Measurements from ENCODE around the gene RPH3AL. TPM values are rescaled to one million over a fixed set of nuclear protein-coding genes. Genes with fewer than 3 reads are reported as not detected.

Gene RPH3AL
- polyA plus RNA-seq, 4 donors = 12.0 to 30.3 (median 25.6) TPM

DNA sequence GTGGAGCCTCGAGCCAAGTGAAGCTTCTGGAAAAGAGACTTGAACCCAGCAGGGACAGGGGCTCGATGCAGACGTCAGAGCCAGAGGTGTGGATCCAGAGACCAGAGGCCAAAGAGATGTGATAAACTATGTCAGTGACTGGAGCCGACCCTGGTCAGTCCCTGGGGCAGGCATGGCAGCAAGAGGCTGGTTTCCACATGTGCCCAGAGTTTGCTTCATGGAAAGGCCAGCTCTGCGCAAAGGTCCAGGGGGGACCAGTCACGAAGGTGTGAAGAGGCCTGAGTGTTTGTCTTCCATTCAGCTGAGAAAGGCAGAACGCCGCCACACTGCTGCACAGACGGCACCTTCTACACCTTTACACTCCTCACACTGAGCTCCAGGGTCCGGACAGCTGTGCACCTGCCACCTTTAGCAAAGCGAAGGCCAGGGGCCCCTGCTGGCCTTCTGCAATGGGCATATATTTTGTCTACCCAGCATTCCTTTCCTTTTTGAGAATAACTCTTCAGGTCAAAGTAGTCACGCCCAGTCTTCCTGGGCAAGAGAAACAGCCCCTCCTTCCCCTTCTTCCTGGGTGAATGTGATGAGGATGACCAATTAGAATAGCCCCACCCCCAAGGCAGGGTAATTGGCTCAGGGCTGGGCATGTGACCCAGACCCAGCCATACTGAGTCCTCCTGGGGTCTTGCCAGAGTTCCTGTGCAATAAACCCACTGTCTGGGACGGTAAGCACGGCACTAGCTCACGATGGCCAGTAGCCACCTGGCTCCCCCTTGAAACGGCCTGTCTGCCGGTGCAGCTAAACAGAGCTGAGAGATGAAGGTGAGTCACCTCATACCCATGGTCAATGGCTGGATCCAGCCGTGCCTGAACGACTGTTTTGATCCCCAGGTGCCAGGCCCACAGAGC, 2.3 kb upstream of the RPH3AL start:
- no peak for DNase-seq (ENCODE audit: low read depth in 4 of 4, low spot score in 2 of 4)

DNA sequence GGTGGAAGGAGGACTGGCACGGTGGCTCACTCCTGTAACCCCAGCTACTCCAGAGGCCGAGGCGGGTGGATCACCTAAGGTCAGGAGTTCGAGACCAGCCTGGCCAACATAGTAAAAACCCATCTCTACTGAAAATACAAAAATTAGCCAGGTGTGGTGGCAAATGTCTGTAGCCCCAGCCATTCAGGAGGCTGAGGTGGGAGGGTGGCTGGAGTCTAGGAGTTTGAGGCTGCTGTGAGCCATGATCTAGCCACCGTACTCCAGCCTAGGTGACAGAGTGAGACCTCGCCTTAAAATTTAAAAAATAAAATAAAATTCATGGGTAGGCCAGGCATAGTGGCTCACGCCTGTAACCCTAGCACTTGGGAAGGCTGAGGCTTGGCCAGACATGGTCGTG, 1.2 kb upstream of the RPH3AL start:
- no peak for DNase-seq (ENCODE audit: low read depth in 4 of 4, low spot score in 2 of 4)

DNA sequence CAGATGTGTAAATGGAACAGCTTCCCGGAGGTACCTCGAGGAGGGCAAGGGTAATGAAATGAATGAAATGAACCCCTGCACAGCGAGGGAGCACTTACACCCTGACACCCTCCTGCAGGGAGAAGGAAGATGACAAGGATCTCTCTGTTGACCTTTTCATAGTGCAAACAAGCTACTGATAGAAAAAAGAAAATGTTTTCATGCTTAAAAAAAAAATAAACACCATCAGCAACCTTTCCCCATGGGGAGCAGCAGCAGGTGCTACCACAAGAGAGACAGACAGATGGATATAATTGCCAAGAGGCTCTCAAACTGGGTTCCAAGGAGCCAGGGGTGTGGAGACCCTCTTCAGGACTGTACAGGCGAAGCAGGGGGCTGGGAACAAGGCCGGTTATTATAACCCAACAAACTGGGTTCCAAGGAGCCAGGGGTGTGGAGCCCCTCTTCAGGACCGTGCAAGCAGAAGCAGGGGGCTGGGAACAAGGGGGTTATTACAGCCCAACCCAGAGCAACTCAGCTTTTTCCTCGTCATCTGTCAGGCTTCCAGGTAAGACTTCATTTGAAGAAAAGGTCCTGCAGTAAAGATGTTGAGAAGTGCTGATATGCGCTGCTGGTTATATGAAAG, 718 bp upstream of the RPH3AL start:
- DNase-seq (ENCODE audit: low read depth in 4 of 4, low spot score in 2 of 4) = no peak

DNA sequence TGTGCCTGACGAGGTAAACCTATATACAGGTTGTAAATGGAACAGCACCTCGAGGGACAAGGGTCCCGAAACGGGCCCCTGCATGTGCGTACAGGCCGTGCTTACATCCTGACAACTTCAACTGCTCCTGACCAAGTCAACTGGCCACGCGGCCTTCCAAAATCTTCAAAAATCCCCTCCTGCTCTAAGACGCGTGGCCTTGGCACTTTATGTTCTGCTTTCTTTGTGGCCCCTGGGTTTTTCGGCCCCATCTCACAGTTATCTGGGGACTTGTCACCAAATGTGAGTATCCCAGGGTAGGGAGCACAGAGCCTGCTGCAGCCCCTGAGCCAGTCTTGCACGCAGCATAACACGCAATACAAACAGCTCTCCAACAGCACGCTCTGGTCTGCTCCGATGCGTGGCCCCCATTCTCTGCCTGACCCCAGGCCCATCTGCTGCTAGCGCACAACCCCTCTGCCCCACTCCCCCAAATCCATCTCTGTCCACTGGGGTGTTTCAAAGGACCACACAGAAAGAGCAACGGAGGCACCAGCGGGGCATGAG, 659 bp downstream of the RPH3AL start:
- DNase-seq (ENCODE audit: low read depth in 4 of 4, low spot score in 2 of 4) = no peak

DNA sequence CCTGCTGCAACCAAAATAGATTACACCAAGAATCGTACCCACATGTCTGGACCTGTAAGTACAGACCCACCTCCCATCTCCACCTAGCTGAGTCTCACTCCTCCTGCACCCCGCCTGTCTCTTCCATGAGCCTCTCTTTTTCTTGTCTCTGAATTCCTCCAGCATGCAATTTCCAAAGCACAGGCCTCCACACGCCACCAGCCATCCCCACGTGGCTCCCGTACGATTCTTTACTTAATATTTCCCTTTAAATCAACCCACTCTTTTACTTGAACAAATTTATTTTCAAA, 1.2 kb downstream of the RPH3AL start:
- DNase-seq (ENCODE audit: low read depth in 4 of 4, low spot score in 2 of 4) = no peak

DNA sequence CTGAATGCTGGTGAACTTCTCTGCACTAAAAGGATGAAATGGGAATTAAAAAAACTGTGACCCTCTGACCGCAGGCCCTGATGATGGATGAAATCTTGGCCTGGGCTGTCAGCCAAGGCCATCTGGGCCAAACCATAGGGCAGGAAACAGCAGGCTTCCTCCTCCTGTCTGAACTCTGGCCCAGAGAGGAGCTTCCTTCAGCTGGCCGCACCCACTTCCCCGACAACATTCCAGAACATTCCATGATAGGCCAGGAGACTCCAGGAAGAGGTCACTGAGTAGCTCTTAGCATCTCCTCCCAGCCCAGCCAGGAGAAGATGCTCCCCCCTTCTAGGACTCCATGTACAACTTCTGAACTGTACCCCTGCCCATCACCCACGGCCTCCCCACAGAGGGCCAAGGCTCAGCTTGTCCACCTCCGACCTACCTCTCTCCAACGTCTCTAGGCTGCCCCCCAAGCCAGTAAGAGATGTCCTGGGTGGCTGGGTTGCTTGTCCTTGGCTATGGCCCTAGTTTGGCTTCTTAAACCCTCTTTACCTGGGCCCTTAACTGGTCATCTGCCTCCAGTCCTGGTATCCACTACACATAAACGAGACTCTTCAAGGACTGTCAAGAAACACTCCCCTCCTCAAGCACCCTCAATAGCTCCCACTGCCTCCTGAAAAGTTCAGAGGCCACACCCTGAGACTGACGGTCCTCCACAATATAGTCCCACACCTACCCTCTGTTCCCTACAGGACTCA, 1.7 kb downstream of the RPH3AL start:
- DNase-seq (ENCODE audit: low read depth in 4 of 4, low spot score in 2 of 4) = no peak

DNA sequence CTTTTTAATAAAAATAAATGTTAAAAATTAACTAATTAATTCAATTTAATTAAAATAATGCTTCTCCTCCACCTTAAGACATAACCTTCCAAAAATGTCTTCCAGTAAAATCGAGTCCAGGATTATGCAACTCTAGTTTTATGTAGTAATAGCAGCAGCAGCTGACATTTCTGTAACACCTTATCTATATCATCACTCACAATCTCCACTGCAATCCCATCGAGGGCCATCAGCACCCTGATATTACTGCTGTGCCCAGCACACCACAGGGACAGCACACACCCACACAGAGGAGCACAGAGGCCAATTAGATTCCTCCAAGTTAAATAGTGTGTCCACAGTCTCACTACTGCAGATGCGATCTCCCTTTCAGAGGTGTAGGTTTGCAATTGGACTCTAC, 2.9 kb downstream of the RPH3AL start:
- DNase-seq (ENCODE audit: low read depth in 4 of 4, low spot score in 2 of 4) = no peak

DNA sequence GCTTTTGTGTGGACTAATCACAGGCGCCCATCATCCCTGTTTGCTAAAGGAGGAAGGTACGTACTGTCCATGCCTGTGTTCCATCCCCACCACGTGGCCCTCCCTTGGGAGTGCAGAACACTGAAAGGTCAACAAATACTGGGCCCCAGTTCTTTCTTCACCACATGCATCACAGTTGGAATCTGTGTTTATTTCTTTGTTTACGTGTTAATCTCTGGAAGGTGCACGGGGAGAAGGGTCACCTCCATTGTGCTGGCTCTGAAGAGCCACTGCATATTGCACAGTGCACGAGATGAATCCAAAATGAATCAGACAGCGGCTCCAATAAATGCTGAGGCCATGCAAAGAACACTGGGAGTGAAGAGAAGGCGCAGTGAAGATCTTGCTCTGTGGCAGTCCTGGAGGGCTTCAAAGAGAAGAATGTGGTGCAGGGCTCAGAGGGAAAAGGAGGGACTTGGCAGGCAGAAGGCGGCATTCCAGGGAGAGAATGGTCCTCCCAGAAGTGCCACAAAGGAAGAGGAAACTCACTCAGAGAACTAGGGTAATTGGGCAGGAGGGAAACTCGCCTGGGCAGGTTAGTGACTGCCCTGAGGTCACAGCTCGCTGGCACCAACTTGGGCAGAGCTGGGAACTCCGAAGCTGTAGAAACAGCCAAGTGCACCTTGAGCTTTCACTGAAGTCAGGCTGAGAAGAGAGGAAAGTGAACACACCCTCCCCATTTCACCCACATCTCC, 3.7 kb downstream of the RPH3AL start:
- no peak for DNase-seq (ENCODE audit: low read depth in 4 of 4, low spot score in 2 of 4)

DNA sequence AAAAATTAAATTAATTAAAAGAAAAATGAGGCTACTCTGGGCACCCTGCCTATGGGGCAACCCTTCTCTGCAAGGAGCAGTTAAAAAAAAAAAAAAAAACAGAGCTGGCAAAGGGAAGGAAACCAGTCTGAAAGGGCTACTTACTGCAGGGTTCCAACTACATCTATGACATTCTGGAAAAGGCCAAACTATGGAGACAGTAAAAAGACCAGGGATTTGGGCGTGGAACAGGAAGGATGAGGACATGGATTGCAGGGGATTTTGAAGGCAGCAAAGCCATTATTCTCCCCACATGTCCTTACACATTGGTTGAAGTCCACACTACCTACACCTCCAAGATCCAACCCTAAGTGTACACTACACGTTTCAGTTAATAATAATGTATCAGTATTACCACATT, 4.6 kb downstream of the RPH3AL start:
- DNase-seq (ENCODE audit: low read depth in 4 of 4, low spot score in 2 of 4) = no peak

DNA sequence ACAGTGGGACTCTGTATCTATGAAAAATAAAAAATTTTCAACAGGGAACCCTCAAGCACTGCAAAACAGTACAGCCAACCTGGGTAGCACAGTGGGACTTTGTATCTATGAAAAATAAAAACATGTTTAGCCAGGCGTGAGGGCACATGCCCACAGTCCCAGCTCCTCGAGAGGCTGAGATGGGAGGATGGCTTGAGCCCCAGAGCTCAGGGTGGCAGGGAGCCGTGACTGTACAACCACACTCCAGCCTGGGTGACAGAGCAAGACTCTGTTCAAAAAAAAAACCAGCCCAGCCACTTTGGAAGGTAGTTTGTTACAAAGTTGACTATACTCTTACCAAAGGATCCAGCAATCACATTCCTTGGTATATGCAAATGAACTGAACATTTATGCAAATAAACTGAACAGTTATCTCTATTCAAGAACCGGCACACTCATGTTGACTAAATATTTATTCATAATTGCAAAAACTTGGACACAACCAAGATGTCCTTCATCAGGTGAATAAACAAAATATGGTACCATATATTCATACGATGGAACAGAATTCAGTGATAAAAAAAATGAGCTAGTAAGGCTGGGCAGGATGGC, 5.2 kb downstream of the RPH3AL start:
- no peak for DNase-seq (ENCODE audit: low read depth in 4 of 4, low spot score in 2 of 4)

DNA sequence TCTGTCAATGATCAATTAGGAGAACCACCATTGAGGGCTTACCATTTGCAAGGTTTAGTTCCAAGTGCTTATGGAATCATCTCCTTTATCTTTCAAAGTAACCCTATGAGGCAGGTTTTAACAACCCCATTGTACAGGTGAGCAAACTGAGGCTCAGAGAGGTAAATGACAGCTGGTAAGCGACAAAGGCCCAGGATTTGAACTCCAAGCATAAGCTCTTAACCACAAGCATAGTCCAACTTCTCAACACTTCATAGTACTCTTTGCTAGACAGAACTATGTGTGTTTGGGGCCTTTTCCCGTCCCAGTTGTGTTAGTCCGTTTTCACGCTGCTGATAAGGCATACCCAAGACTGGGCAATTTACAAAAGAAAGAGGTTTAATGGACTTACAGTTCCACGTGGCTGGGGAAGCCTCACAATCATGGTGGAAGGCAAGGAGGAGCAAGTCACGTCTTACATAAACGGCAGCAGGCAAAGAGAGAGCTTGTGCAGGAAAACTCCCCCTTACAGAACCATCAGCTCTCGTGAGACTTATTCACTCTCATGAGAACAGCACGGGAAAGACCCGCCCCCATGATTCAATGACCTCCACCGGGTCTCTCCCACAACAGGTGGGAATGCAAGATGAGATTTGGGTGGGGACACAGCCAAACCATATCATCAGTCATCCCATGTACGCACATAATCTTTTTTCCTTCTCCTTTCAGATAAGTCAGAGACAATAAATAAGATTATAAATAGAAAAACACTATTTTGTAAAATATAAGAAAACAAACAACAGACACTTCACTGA, 6.4 kb downstream of the RPH3AL start:
- no peak for DNase-seq (ENCODE audit: low read depth in 4 of 4, low spot score in 2 of 4)

DNA sequence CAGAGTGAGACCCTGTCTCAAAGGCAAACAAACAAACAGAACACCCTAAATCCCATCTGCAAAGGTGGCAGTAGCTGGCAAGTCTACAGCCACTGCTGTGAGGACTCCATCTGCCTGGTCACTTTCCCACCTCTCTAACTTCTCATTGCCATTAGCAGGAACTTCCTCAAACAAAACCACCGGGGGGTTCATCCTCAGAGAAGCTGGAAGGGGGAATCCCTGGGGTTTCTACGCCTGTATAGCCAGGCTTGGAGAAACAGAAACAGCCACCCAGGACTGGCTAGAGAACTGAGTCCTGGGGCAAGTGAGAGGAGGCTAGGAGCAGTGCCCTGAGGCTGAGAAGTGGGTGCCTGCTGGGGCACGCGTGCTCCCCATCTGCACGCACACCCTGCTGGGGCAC, 7.3 kb downstream of the RPH3AL start:
- DNase-seq (ENCODE audit: low read depth in 4 of 4, low spot score in 2 of 4) = no peak

DNA sequence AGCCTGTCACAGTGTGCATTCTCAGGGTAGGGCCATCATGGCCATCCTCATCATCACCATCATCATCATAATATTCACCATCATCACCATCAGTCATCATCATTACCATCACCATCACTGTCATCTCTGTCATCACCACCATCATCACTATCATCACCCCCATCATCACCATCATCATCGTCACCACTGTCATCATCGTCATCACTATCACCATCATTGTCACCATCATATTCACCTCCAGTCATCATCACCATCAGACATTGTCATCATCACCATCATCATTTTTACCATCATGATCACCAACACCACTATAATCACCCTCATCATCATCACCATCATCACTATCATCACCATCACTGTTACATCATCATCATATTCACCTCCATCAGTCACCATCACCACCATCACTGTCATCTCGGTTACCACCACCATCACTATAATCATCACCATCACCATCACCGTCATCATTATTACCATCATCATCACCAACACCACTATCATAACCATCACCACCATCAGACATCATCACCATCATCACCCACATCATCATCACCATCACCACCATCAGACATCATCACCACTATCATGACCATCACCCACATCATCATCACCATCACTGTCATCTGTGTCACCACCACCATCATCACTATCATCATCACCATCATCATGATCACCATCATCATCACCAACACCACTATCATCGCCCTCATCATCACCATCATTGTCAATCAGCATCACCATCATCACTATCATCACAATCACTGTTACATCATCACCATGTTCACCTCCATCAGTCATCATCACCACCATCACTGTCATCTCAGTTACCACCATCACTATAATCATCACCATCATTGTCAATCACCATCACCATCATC, 8.5 kb downstream of the RPH3AL start:
- DNase-seq (ENCODE audit: low read depth in 4 of 4, low spot score in 2 of 4) = no peak

DNA sequence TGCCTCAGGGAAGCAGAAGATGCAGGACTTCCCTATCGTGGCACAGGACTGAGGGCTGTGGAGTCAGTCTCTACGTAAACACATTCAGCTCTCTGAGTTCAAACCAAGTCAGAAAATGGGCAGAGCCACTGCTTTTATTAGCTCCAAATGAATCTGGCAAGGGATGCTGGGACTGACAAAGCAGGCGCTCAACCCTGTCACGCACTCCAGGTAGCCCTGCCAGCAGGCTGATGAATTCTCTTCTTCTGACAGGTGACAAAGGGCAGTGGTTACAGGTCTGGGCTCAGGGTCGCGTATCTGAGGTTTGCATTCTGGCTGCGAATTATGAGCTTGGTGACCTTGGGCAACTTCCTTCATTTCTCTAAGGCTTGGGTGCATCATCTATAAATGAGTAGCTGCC, 9.4 kb downstream of the RPH3AL start:
- no peak for DNase-seq (ENCODE audit: low read depth in 4 of 4, low spot score in 2 of 4)

DNA sequence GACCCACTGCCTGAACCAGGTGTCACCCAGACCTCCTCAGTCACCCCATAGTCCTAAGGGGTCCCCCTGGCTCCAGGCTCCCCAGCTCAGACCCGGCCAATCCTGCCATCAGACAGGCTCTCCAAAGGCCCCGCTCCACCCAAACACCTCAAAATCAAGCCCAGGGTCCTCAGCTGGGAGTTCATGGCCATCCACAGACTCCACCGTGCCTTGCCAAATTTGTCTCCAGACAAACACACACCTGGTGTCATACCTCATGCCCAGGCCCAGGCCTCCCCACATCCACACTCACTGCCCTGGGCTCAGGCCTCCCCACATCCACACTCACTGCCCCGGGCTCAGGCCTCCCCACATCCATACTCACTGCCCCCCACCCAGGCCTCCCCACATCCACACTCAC, 12.5 kb downstream of the RPH3AL start:
- DNase-seq (ENCODE audit: low read depth in 4 of 4, low spot score in 2 of 4) = no peak

DNA sequence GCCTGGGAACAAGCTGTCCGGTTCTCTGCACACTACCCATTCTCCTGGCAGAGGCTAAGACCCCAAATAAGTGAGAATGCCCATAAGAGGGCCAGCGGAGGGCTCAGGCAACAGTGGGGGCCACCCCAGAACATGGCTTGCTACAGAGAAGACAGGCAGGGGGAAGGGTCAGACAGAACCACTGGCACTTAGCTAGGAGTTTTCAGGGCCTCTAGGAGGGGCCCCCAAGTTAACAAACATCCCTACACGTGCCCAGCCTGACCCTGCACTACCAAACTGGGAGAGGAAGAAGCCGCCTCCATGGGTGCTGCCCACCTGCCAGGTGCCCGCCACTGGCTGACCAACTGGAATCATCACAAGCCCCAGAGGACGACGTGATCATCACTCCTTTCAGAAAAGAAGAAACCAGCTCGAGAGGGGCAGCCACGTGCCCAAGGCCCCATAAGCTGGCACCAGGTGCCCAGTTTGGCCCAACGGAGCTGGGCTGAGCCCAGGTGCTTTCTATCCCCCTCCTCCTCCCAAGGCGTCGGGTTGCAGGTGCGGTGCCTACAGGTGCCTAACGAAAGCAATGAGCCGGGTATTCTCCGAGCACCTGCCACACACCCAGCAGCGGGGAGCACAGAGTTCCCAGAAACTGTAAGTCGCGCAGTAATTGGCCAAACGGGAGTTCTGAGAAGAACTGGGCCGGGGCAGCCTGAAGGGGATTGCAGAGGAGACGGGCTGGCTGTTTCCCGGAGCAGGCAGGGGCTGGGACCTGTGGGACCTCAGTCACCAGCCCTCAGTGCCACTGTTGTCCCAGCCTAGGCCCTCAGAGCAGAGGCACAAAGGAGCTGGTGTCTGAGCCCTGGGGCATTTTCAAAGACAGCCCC, 13.2 kb downstream of the RPH3AL start:
- no peak for DNase-seq (ENCODE audit: low read depth in 4 of 4, low spot score in 2 of 4)

DNA sequence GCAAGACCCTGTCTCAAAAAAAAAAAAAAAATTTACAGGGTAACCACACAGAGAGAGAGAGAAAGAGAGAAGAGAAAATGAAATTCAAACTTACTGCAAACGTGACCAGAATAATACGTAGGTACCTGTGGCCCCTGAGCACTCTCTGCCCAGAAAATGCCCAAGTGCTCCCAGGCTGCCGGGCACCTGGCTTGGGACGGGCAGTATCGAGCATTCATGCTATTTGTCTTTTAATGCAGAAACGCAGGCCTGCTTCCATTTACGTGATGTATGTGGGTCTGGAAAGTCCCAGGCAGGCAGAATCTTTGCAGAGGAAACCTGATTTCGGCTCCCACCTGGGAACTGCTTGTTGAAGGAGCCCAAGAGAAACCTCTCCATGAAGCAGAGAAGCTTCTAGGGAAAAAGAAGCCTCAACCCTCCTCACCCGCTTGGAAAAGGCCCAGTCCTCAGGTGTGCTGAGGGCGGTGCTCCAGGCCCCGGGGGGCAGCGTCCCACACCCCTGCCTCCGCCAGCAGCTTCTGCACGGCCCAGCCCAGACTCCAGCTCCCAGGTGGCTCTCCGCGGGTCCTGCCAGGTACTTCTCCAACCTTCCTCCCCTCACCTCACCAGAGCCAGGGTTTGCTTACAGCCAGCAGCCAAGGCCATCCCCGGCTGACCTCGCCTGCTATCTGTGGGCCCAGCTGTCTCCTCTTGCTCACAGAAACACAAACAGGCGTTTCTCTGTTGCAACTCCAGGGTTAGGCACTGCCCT, 14.0 kb downstream of the RPH3AL start:
- no peak for DNase-seq (ENCODE audit: low read depth in 4 of 4, low spot score in 2 of 4)

Measured in left renal cortex interstitium (tissue), 4 donors.